Ascending aorta (tissue), 2 donors: ENCODE data around the gene BTN2A1. TPM values are rescaled to one million over a fixed set of nuclear protein-coding genes. Genes with fewer than 3 reads are reported as not detected.

ENCODE experiments used
- DNase-seq, 2 donors: peaks; one replicate each; pipeline ENCODE4 v3.0.0-alpha.2; 2019; ENCODE audit warnings: low spot score in 2 of 2
- H3K27ac ChIP-seq, 2 donors: fragments of 200-600 bp; sonication (generic); one replicate each; pipeline ENCODE4 v1.5.1; 2016 to 2017; ENCODE audit warnings: mild to moderate bottlenecking in 1 of 2
- H3K27me3 ChIP-seq: fragments of 200-600 bp; sonication (generic); one replicate; pipeline ENCODE4 v1.5.1; 2017
- H3K36me3 ChIP-seq, 2 donors: fragments of 200-600 bp; sonication (generic); one replicate each; pipeline ENCODE4 v1.5.1; 2016
- H3K4me1 ChIP-seq, 2 donors: fragments of 200-600 bp; sonication (generic); one replicate each; pipeline ENCODE4 v1.5.1; 2016 to 2017; ENCODE audit warnings: mild to moderate bottlenecking in 1 of 2
- H3K4me3 ChIP-seq, 2 donors: fragments of 200-600 bp; sonication (generic); one replicate each; pipeline ENCODE4 v1.5.1; 2016 to 2017; ENCODE audit warnings: mild to moderate bottlenecking in 1 of 2
- H3K9me3 ChIP-seq, 2 donors: fragments of 200-600 bp; sonication (generic); one replicate each; pipeline ENCODE4 v1.5.1; 2016
- CTCF ChIP-seq, 3 experiments: fragments of 200-600 bp in 2 of 3; fragments of 450-650 bp in 1 of 3; sonication (generic) in 2 of 3; IDR thresholded peaks; one replicate each; pipeline ENCODE4 v1.5.1; 2016 to 2019; ENCODE audit warnings: antibody characterized with exemption in 3 of 3, mild to moderate bottlenecking in 1 of 3, moderate library complexity in 1 of 3
- intact Hi-C: fragments of 100-400 bp; cut with DNase I; formaldehyde crosslinking; loops from one replicate; pipeline ENCODE4 v1.15.1; 2023
- total RNA-seq: library from RNA; depleted of rRNA; stranded (reverse); fragments of >200 nt; gene quantifications from one replicate; pipeline ENCODE4 v1.1.0, GENCODE V29; 2016

The BTN2A1 gene
- total RNA-seq, 1 donor from 2014 or later: 8.3 TPM

- Histone ChIP-seq H3K36me3 (peaks cover 65 to 76% of the 10 kb centered on the region in 2 donors), H3K9me3 (no peaks in the 10 kb centered on the region), H3K27me3 (no peaks in the 10 kb centered on the region), H3K4me3 (no peak overlapping the region), H3K4me1 (peaks cover 10 to 22% of the 10 kb centered on the region in 2 donors), H3K27ac (no peak overlapping the region)
- no peak for DNase-seq
- intact Hi-C loops: no loop called here
- no peak for TF ChIP-seq CTCF (IDR thresholded peaks at IDR 0.05)
Observed at GRCh38 chr6:26464416-26465131, 6.8 kb downstream of the BTN2A1 start.

- Histone ChIP-seq H3K4me1 (peaks cover 3 to 10% of the 10 kb centered on the region in 2 donors), H3K27ac (no peak overlapping the region), H3K36me3 (peaks cover 59 to 74% of the 10 kb centered on the region in 2 donors), H3K27me3 (no peaks in the 10 kb centered on the region), H3K4me3 (no peak overlapping the region), H3K9me3 (no peaks in the 10 kb centered on the region)
- intact Hi-C loops: no loop called here
- DNase-seq: no peak
- TF ChIP-seq CTCF (IDR thresholded peaks at IDR 0.05): no peak
Observed at GRCh38 chr6:26465776-26466175, 8.0 kb downstream of the BTN2A1 start.

- DNase-seq: no peak
- H3K4me1 ChIP-seq: no peaks in the 10 kb centered on the region
- intact Hi-C loops: no loop called here
- no peak overlapping the region for H3K4me3 ChIP-seq
- TF ChIP-seq CTCF (IDR thresholded peaks at IDR 0.05): no peak
- H3K9me3 ChIP-seq: no peaks in the 10 kb centered on the region
- peaks cover 47 to 54% of the 10 kb centered on the region in 2 donors for H3K36me3 ChIP-seq
- H3K27ac ChIP-seq: no peak overlapping the region
- no peaks in the 10 kb centered on the region for H3K27me3 ChIP-seq
Observed at GRCh38 chr6:26468829-26469228, 11.1 kb downstream of the BTN2A1 start.

GRCh38 chr6:26470643-26471042 lies 12.9 kb downstream of the BTN2A1 start:
- Histone ChIP-seq H3K27me3 (no peaks in the 10 kb centered on the region), H3K4me3 (no peak overlapping the region), H3K4me1 (peaks cover 6 to 9% of the 10 kb centered on the region in 2 donors), H3K9me3 (no peaks in the 10 kb centered on the region), H3K36me3 (peaks cover 29 to 36% of the 10 kb centered on the region in 2 donors), H3K27ac (no peak overlapping the region)
- DNase-seq: no peak
- intact Hi-C loops: loop anchor here (5.0 kb wide), 3 partner anchors 33 to 97 kb away; partner anchors contain the start of gene BTN3A1
- TF ChIP-seq CTCF (IDR thresholded peaks at IDR 0.05): no peak

- no peak for TF ChIP-seq CTCF (IDR thresholded peaks at IDR 0.05)
- Histone ChIP-seq H3K27me3 (no peaks in the 10 kb centered on the region), H3K27ac (no peak overlapping the region), H3K9me3 (no peaks in the 10 kb centered on the region), H3K4me3 (no peak overlapping the region), H3K4me1 (peaks cover 6 to 9% of the 10 kb centered on the region in 2 donors), H3K36me3 (peaks cover 16 to 23% of the 10 kb centered on the region in 2 donors)
- no peak for DNase-seq
- intact Hi-C loops: loop anchor here (5.0 kb wide), 3 partner anchors 35 to 95 kb away; partner anchors contain the start of gene BTN3A1
Observed at GRCh38 chr6:26471970-26472369, 14.2 kb downstream of the BTN2A1 start.
